GM06990 (cell line): ENCODE data around the gene SLC6A17.

Experiments
- DNase-seq: peaks from one replicate; pipeline ENCODE4 v3.0.0-alpha.2; 2011; ENCODE audit not compliant: insufficient read length; ENCODE audit errors: extremely low read depth
- H3K27me3 ChIP-seq: replicated peaks from 2 replicates; pipeline ENCODE4 v1.6.0; 2011; ENCODE audit warnings: low read length; ENCODE audit not compliant: control insufficient read depth, insufficient read depth
- H3K36me3 ChIP-seq: 2 replicates; pipeline ENCODE4 v1.5.1; 2011; ENCODE audit warnings: low read length; ENCODE audit not compliant: control insufficient read depth, insufficient read depth
- H3K4me3 ChIP-seq: replicated peaks from 2 replicates; pipeline ENCODE4 v1.5.1; 2011; ENCODE audit warnings: low read depth, mild to moderate bottlenecking, control low read depth, low read length
- CTCF ChIP-seq: IDR thresholded peaks from 2 replicates; pipeline ENCODE4 v1.5.1; 2011; ENCODE audit warnings: low read length, control low read depth, mild to moderate bottlenecking, inconsistent platforms; ENCODE audit not compliant: insufficient read depth, poor library complexity, severe bottlenecking

SLC6A17 gene

GRCh38 chr1:110215621-110216515 is 65.6 kb downstream of the SLC6A17 start:
- H3K36me3 ChIP-seq, result no peaks in the 10 kb centered on the region
- no peak for DNase-seq
- TF ChIP-seq CTCF, result no peak
- H3K4me3 ChIP-seq, result no peak overlapping the region
- H3K27me3 ChIP-seq, result peaks cover 3% of the 10 kb centered on the region

- Histone ChIP-seq H3K27me3 (peaks cover 3% of the 10 kb centered on the region), H3K36me3 (no peaks in the 10 kb centered on the region), H3K4me3 (no peak overlapping the region)
- TF ChIP-seq CTCF, result no peak
- no peak for DNase-seq
These were observed 66.7 kb downstream of the SLC6A17 start for GRCh38 chr1:110216844-110217444.

GRCh38 chr1:110218137-110218536 is 67.8 kb downstream of the SLC6A17 start:
- DNase-seq, result no peak
- TF ChIP-seq CTCF, result no peak
- no peaks in the 10 kb centered on the region for H3K27me3 ChIP-seq
- no peaks in the 10 kb centered on the region for H3K36me3 ChIP-seq
- no peak overlapping the region for H3K4me3 ChIP-seq

GRCh38 chr1:110218739-110219138 is 68.4 kb downstream of the SLC6A17 start:
- no peaks in the 10 kb centered on the region for H3K36me3 ChIP-seq
- H3K4me3 ChIP-seq, result no peak overlapping the region
- no peak for TF ChIP-seq CTCF
- DNase-seq, result no peak
- H3K27me3 ChIP-seq, result no peaks in the 10 kb centered on the region

GRCh38 chr1:110220324-110220723 is 70.0 kb downstream of the SLC6A17 start:
- H3K36me3 ChIP-seq, result no peaks in the 10 kb centered on the region
- TF ChIP-seq CTCF, result no peak
- no peak overlapping the region for H3K4me3 ChIP-seq
- no peak for DNase-seq
- no peaks in the 10 kb centered on the region for H3K27me3 ChIP-seq
